H1 (cell line): Measurements from ENCODE around the gene GAS6. TPM values are rescaled to one million over a fixed set of nuclear protein-coding genes. Genes with fewer than 3 reads are reported as not detected.

Experiments
- CTCF ChIA-PET: fragments of 300-600 bp; sonication (Branson Sonifier 250); formaldehyde crosslinking; loops from one replicate; lab custom pipeline; 2021; ENCODE audit not compliant: partially characterized antibody; lab: Charles Lee
- POLR2A ChIA-PET: fragments of 300-600 bp; sonication (Branson Sonifier 250); formaldehyde crosslinking; loops from one replicate; lab custom pipeline; 2021; ENCODE audit warnings: inconsistent platforms; ENCODE audit not compliant: partially characterized antibody; lab: Charles Lee
- DNase-seq, 2 experiments: peaks; one replicate each; pipeline versions ENCODE4 v3.0.0 to v3.0.0-alpha.2; 2010 to 2022; ENCODE audit warnings: low spot score in 2 of 2, low read depth in 1 of 2, mixed read lengths in 1 of 2
- FAIRE-seq: peaks from 2 replicates; lab custom pipeline; 2011; peaks lifted over from hg19 to GRCh38; lab: Jason Lieb, UNC
- H2AFZ ChIP-seq: 2 replicates; pipeline ENCODE4 v1.8.1; 2012; ENCODE audit warnings: low read length, inconsistent platforms
- H2AK5ac ChIP-seq: 2 replicates; pipeline ENCODE4 v1.6.1; 2013; ENCODE audit warnings: low read depth, low read length
- H2BK120ac ChIP-seq: replicated peaks from 2 replicates; pipeline ENCODE3; 2013; ENCODE audit warnings: low read depth, low read length, inconsistent platforms
- H2BK12ac ChIP-seq: 2 replicates; pipeline ENCODE4 v1.6.1; 2013; ENCODE audit warnings: low read depth, low read length
- H2BK15ac ChIP-seq: 2 replicates; pipeline ENCODE4 v1.6.1; 2013; ENCODE audit warnings: low read length
- H2BK20ac ChIP-seq: 2 replicates; pipeline ENCODE4 v1.6.1; 2013; ENCODE audit warnings: low read length
- H2BK5ac ChIP-seq: 2 replicates; pipeline ENCODE4 v1.6.1; 2013; ENCODE audit warnings: low read depth, low read length
- H3K14ac ChIP-seq: 2 replicates; pipeline ENCODE4 v1.6.1; 2013; ENCODE audit warnings: inconsistent platforms; ENCODE audit not compliant: insufficient read length
- H3K18ac ChIP-seq: 2 replicates; pipeline ENCODE4 v1.6.1; 2013; ENCODE audit warnings: low read length; ENCODE audit errors: extremely low read depth
- H3K23ac ChIP-seq: 2 replicates; pipeline ENCODE4 v1.6.1; 2013; ENCODE audit warnings: inconsistent platforms; ENCODE audit not compliant: insufficient read length
- H3K23me2 ChIP-seq: 2 replicates; pipeline ENCODE4 v1.6.1; 2013; ENCODE audit warnings: low read depth, low read length
- H3K27ac ChIP-seq: 2 replicates; pipeline ENCODE4 v1.6.1; 2011; ENCODE audit warnings: low read depth, low read length, inconsistent platforms
- H3K27me3 ChIP-seq, 4 experiments: replicated peaks in 1 of 4; 1 replicate in 1 of 4; 2 replicates in 3 of 4; pipeline versions ENCODE4 v1.6.1 to v1.8.1; 2011 to 2013; ENCODE audit warnings: low read length in 3 of 4, mild to moderate bottlenecking in 3 of 4, inconsistent platforms in 2 of 4, mixed read lengths in 2 of 4, moderate library complexity in 1 of 4; ENCODE audit not compliant: control insufficient read depth in 3 of 4, insufficient read depth in 3 of 4; ENCODE audit errors: extremely low read depth in 1 of 4
- H3K36me3 ChIP-seq, 4 experiments: 2 replicates each; pipeline versions ENCODE4 v1.6.1 to v1.8.1; 2011 to 2013; ENCODE audit warnings: mild to moderate bottlenecking in 4 of 4, low read length in 3 of 4, moderate library complexity in 2 of 4, control low read depth in 1 of 4, inconsistent platforms in 1 of 4; ENCODE audit not compliant: insufficient read depth in 4 of 4, control insufficient read depth in 2 of 4
- H3K4ac ChIP-seq: replicated peaks from 2 replicates; pipeline ENCODE3; 2013; ENCODE audit warnings: low read length, low read depth, mixed read lengths, inconsistent platforms; ENCODE audit not compliant: insufficient read length
- H3K4me1 ChIP-seq, 4 experiments: replicated peaks in 1 of 4; 1 replicate in 1 of 4; 2 replicates in 3 of 4; pipeline versions ENCODE4 v1.6.1 to v1.8.1; 2011 to 2013; ENCODE audit warnings: low read length in 3 of 4, inconsistent platforms in 2 of 4, mixed read lengths in 1 of 4; ENCODE audit not compliant: insufficient read depth in 4 of 4, control insufficient read depth in 3 of 4
- H3K4me2 ChIP-seq, 2 experiments: 2 replicates each; pipeline versions ENCODE4 v1.6.1 to v1.8.1; 2011 to 2013; ENCODE audit warnings: low read depth in 2 of 2, low read length in 2 of 2, control low read depth in 1 of 2, inconsistent platforms in 1 of 2, mild to moderate bottlenecking in 1 of 2; ENCODE audit not compliant: insufficient read depth in 1 of 2
- H3K4me3 ChIP-seq, 4 experiments: fragments of 200-600, 300-600 bp in 1 of 4; sonication (generic), shearing (Covaris generic), sonication (Bioruptor Twin) in 1 of 4; 2 replicates each; pipeline versions ENCODE4 v1.5.1 to v1.8.1; 2011 to 2016; ENCODE audit warnings: low read length in 4 of 4, low read depth in 3 of 4, control low read depth in 2 of 4, inconsistent platforms in 2 of 4, mild to moderate bottlenecking in 2 of 4, mixed read lengths in 1 of 4, moderate library complexity in 1 of 4; ENCODE audit not compliant: insufficient read depth in 2 of 4; ENCODE audit errors: extremely low read depth in 1 of 4
- H3K56ac ChIP-seq: replicated peaks from 2 replicates; pipeline ENCODE3; 2013; ENCODE audit warnings: low read depth, mild to moderate bottlenecking, mixed read lengths, low read length, inconsistent platforms; ENCODE audit not compliant: insufficient read length
- H3K79me1 ChIP-seq: 2 replicates; pipeline ENCODE4 v1.6.1; 2013; ENCODE audit warnings: low read depth, low read length, control low read depth
- H3K79me2 ChIP-seq, 2 experiments: 2 replicates each; pipeline versions ENCODE4 v1.6.1 to v1.8.1; 2012 to 2013; ENCODE audit warnings: low read length in 2 of 2, mild to moderate bottlenecking in 2 of 2, inconsistent platforms in 1 of 2; ENCODE audit not compliant: insufficient read depth in 2 of 2, control insufficient read depth in 1 of 2
- H3K9ac ChIP-seq, 4 experiments: replicated peaks in 1 of 4; 1 replicate in 1 of 4; 2 replicates in 3 of 4; pipeline versions ENCODE4 v1.6.1 to v1.8.1; 2011 to 2013; ENCODE audit warnings: low read depth in 3 of 4, low read length in 3 of 4, control low read depth in 2 of 4, mild to moderate bottlenecking in 2 of 4, moderate library complexity in 2 of 4, inconsistent platforms in 1 of 4; ENCODE audit errors: extremely low read depth in 1 of 4
- H3K9me3 ChIP-seq, 2 experiments: 2 replicates each; pipeline versions ENCODE4 v1.6.1 to v1.8.1; 2012 to 2013; ENCODE audit warnings: mild to moderate bottlenecking in 2 of 2, moderate library complexity in 2 of 2, control low read depth in 1 of 2, inconsistent platforms in 1 of 2, low read depth in 1 of 2, low read length in 1 of 2, mixed read lengths in 1 of 2; ENCODE audit not compliant: insufficient read depth in 2 of 2
- H4K20me1 ChIP-seq, 2 experiments: replicated peaks in 1 of 2; 2 replicates each; pipeline versions ENCODE3 to v1.8.1; 2011 to 2013; ENCODE audit warnings: inconsistent platforms in 2 of 2, low read length in 2 of 2, mild to moderate bottlenecking in 1 of 2; ENCODE audit not compliant: insufficient read depth in 2 of 2, control insufficient read depth in 1 of 2
- H4K5ac ChIP-seq: 2 replicates; pipeline ENCODE4 v1.6.1; 2013; ENCODE audit warnings: low read length, low read depth, mixed read lengths, inconsistent platforms; ENCODE audit not compliant: insufficient read length
- H4K8ac ChIP-seq: 2 replicates; pipeline ENCODE4 v1.8.0; 2013; ENCODE audit warnings: mild to moderate bottlenecking, moderate library complexity, low read length, inconsistent platforms; ENCODE audit not compliant: insufficient read depth; ENCODE audit errors: extremely low read depth
- H4K91ac ChIP-seq: replicated peaks from 2 replicates; pipeline ENCODE3; 2013; ENCODE audit warnings: low read length, mixed read lengths, inconsistent platforms; ENCODE audit not compliant: insufficient read length
- BCL11A ChIP-seq, 2 experiments: IDR thresholded peaks; one replicate each; pipeline ENCODE4 v1.6.1; 2011; ENCODE audit warnings: low read depth in 2 of 2, low read length in 2 of 2, mild to moderate bottlenecking in 2 of 2
- CBX5 ChIP-seq: fragments of 300-800, 300-1000 bp; sonication (generic); IDR thresholded peaks from 2 replicates; pipeline ENCODE4 v1.7.1; 2016; ENCODE audit warnings: antibody characterized with exemption, low read length, low read depth
- CREB1 ChIP-seq: IDR thresholded peaks from 2 replicates; pipeline ENCODE4 v1.6.1; 2012; ENCODE audit warnings: inconsistent platforms
- EGR1 ChIP-seq: IDR thresholded peaks from 2 replicates; pipeline ENCODE4 v1.6.1; 2011; ENCODE audit warnings: low read depth, low read length, borderline replicate concordance
- HDAC6 ChIP-seq: IDR thresholded peaks from one replicate; pipeline ENCODE4 v1.7.1; 2012; ENCODE audit warnings: low read depth, mild to moderate bottlenecking, inconsistent platforms, low read length, moderate library complexity
- JUN ChIP-seq: IDR thresholded peaks from 2 replicates; pipeline ENCODE4 v1.6.1; 2011; ENCODE audit warnings: low read depth, mild to moderate bottlenecking, improper control_type of control experiment, low read length
- KDM4A ChIP-seq: IDR thresholded peaks from one replicate; pipeline ENCODE4 v1.7.1; 2012; ENCODE audit warnings: low read depth, mild to moderate bottlenecking, moderate library complexity, low read length, inconsistent platforms; ENCODE audit not compliant: severe bottlenecking
- NANOG ChIP-seq: IDR thresholded peaks from 2 replicates; pipeline ENCODE4 v1.6.1; 2011; ENCODE audit warnings: low read length, low read depth, mild to moderate bottlenecking, inconsistent platforms; ENCODE audit not compliant: insufficient read depth, poor library complexity, severe bottlenecking
- PHF8 ChIP-seq: fragments of 200-600 bp; sonication (generic); conservative IDR thresholded peaks from 2 replicates; pipeline ENCODE4 v1.7.1; 2012; ENCODE audit warnings: low read depth, mild to moderate bottlenecking, inconsistent platforms, low read length, moderate library complexity
- POLR2AphosphoS5 ChIP-seq: IDR thresholded peaks from 2 replicates; pipeline ENCODE4 v1.6.1; 2011; ENCODE audit warnings: low read depth, low read length
- RBBP5 ChIP-seq: IDR thresholded peaks from 2 replicates; pipeline ENCODE4 v1.7.1; 2012; ENCODE audit warnings: low read depth, mild to moderate bottlenecking, inconsistent platforms, low read length, moderate library complexity, borderline replicate concordance
- SIRT6 ChIP-seq: IDR thresholded peaks from one replicate; pipeline ENCODE4 v1.7.1; 2012; ENCODE audit warnings: low read length, inconsistent platforms
- WGBS, 2 experiments: shearing (Covaris generic) in 1 of 2; methylation state at CpG; one replicate each; pipeline versions ENCODE4 v1.1.6 to v1.1.7; 2013 to 2015; ENCODE audit warnings: low lambda C conversion rate in 2 of 2, mixed read lengths in 2 of 2, inconsistent platforms in 1 of 2, low coverage in 1 of 2, missing lambda C conversion rate in 1 of 2; ENCODE audit not compliant: insufficient replicate concordance in 2 of 2, insufficient coverage in 1 of 2, insufficient read length in 1 of 2; ENCODE audit errors: extremely low coverage in 1 of 2, missing lambda C conversion rate in 1 of 2; 5-methylcytosine and 5-hydroxymethylcytosine counted together
- polyA plus RNA-seq, 7 experiments: library from polyadenylated mRNA; depleted of rRNA in 3 of 7; stranded (reverse) in 5 of 7; unstranded in 2 of 7; fragments of >200 nt in 5 of 7; fragments of 200-250 nt in 2 of 7; gene quantifications; 1 replicate in 5 of 7; 2 replicates in 1 of 7; 4 replicates in 1 of 7; pipeline versions ENCODE4 v1.2.1 to v1.2.3, GENCODE V29; 2011 to 2013; ENCODE audit warnings: missing spikeins in 2 of 7, mixed read lengths in 2 of 7
- total RNA-seq: library from RNA; stranded (reverse); fragmentation: NEBNext Ultra II Directional; extraction: Animal tissue kit (Norgen Biotek cat#: 25700); gene quantifications from 2 replicates; pipeline ENCODE4 v1.2.1, GENCODE V29; 2021
- TF ChIP-seq, protein P1 (sequence below): IDR thresholded peaks from 2 replicates; pipeline ENCODE4 v1.6.1; 2011; ENCODE audit warnings: low read depth, mild to moderate bottlenecking, low read length; ENCODE audit not compliant: insufficient read depth

GAS6 gene
- total and polyA plus RNA-seq, 2 of the 8 experiments (the other 6 are each of a cell fraction or from before 2014, with no cell fraction given): 18.6 to 31.0 TPM

DNA sequence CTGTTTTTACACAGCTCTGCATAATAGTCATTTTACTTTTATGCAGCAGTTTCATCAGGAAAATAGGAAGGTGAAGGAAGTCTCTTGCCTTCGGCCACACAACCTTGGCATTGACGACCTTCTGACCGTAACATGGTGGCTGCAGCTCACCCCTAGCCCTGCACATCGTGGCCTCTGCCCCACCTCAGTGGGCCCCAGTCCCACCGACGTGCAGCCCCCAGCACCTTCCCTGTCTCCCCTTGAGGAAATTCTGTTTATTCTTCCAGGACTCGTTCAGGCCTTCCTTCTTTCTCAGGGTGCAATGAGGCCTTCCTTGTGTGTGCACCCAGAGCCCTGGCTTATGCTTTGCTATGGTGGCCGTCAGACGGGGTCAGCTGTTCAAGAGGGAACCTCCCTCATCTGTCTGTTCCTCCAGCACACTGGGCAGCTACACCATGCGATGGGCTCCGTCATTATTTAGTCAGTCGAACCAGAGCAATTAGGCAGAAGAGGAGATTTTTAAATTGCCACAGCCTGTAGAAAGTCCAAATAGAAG lies 71.6 kb downstream of the GAS6 start:
- Histone ChIP-seq H3K27me3 (no peaks in the 10 kb centered on the region), H4K20me1 (peaks cover 0 to 5% of the 10 kb centered on the region in 2 experiments), H3K9ac (no peak overlapping the region), H3K23ac (no peak overlapping the region), H3K18ac (no peak overlapping the region), H3K4me2 (no peak overlapping the region), H3K9me3 (no peaks in the 10 kb centered on the region; a peak in 1 of 4 replicates), H2BK12ac (no peak overlapping the region), H3K56ac (no peak overlapping the region), H3K79me2 (no peaks in the 10 kb centered on the region), H2AFZ (no peak overlapping the region), H2BK20ac (no peak overlapping the region), H3K4me1 (peaks cover 0 to 6% (median 1%) of the 10 kb centered on the region in 4 experiments; a peak in 2 of 7 replicates), H2AK5ac (no peak overlapping the region), H4K91ac (no peak overlapping the region), H3K4ac (no peak overlapping the region), H4K8ac (no peak overlapping the region), H2BK120ac (no peak overlapping the region), H3K79me1 (no peaks in the 10 kb centered on the region), H2BK5ac (no peak overlapping the region), H3K14ac (no peak overlapping the region), H3K27ac (no peak overlapping the region), H3K36me3 (no peaks in the 10 kb centered on the region; a peak in 1 of 8 replicates), H3K23me2 (peaks cover 12% of the 10 kb centered on the region; the same call in 1 of the 2 replicates), H4K5ac (no peak overlapping the region), H3K4me3 (no peak overlapping the region), H2BK15ac (no peak overlapping the region)
- WGBS, 2 experiments: 82% methylated on average over 11 of the region's 12 CpGs; no CpG with 5 or more reads in 1 of the 2 experiments
- CTCF ChIA-PET: interaction anchor here (0.8 to 3.2 kb wide), 4 partner anchors 10 to 762 kb away, joined by 3 to 18 read pairs (median 3); no protein-coding TSS in a partner anchor
- DNase-seq (no peak), FAIRE-seq (no peak)
- POLR2A ChIA-PET: interaction anchor here (1.4 kb wide), 1 partner anchor 11 kb away, joined by 3 read pairs; no protein-coding TSS in a partner anchor
- TF ChIP-seq BCL11A (IDR thresholded peaks at IDR 0.05; ENCODE audit: low read depth in 2 of 2, low read length in 2 of 2) (no peak), PHF8 (no peak), KDM4A (no peak), POLR2AphosphoS5 (no peak), JUN (no peak), EGR1 (no peak), SIRT6 (no peak), CREB1 (no peak), CBX5 (no peak), HDAC6 (no peak), RBBP5 (no peak), NANOG (no peak)
- TF ChIP-seq, protein P1, sequence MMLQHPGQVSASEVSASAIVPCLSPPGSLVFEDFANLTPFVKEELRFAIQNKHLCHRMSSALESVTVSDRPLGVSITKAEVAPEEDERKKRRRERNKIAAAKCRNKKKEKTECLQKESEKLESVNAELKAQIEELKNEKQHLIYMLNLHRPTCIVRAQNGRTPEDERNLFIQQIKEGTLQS: no peak
